Measurements from ENCODE around the gene KIAA1958.

KIAA1958 gene

DNA sequence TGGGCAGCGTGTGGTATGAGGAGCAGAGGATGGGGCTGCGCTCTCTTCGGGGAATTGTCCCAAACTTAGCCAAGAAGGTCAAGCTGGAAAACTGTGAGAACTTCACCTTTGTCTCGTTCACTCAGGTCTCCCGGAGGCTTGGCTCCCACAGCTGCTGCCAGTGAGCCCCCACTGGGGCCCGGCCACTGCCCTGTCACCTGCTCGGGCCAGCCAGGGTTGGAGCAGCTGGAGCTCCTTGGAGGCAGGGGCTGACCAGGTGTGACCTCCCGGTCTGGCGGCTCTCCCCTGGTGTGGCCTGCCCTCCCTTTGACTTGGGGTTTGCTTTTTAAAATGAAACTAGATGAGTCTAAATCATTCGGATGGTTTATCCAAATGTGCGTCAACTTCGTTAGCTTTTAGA, 173.3 kb downstream of the KIAA1958 start:
- no peak overlapping the region for H3K4me2 ChIP-seq (ENCODE audit: low read depth, low read length, poor library complexity, severe bottlenecking)
- H2AFZ ChIP-seq (ENCODE audit: low read length) = no peak overlapping the region
- no peak for TF ChIP-seq CTCF (conservative IDR thresholded peaks at IDR 0.05; ENCODE audit: low read length)
- H3K9me2 ChIP-seq (replicated peaks; ENCODE audit: low read depth, low read length) = no peaks in the 10 kb centered on the region
- no peak overlapping the region for H3K9ac ChIP-seq (ENCODE audit: low read depth, low read length, poor library complexity, severe bottlenecking)
- H4K20me1 ChIP-seq (ENCODE audit: insufficient read depth, low read length, poor library complexity, severe bottlenecking) = no peaks in the 10 kb centered on the region
- H3K4me1 ChIP-seq (ENCODE audit: insufficient read depth, low read length, poor library complexity, severe bottlenecking) = no peaks in the 10 kb centered on the region
- no peaks in the 10 kb centered on the region for H3K9me3 ChIP-seq (ENCODE audit: insufficient read depth, low read depth, low read length)
- no peak overlapping the region for H3K4me3 ChIP-seq (ENCODE audit: low read length, poor library complexity, severe bottlenecking)
- peaks cover 24% of the 10 kb centered on the region; the same call in 1 of the 2 replicates for H3K36me3 ChIP-seq (ENCODE audit: insufficient read depth, low read length)
- no peaks in the 10 kb centered on the region for H3F3A ChIP-seq (ENCODE audit: low read depth)
- no peaks in the 10 kb centered on the region for H3K79me2 ChIP-seq (ENCODE audit: insufficient read depth, low read length)
- no peaks in the 10 kb centered on the region for H3K27me3 ChIP-seq (ENCODE audit: insufficient read depth, low read length, poor library complexity, severe bottlenecking)

GRCh38 chr9:112663681-112664080, 177.1 kb downstream of the KIAA1958 start:
- no peak overlapping the region for H3K9ac ChIP-seq (ENCODE audit: low read depth, low read length, poor library complexity, severe bottlenecking)
- peaks cover 24% of the 10 kb centered on the region; the same call in 1 of the 2 replicates for H3K36me3 ChIP-seq (ENCODE audit: insufficient read depth, low read length)
- H3K79me2 ChIP-seq (ENCODE audit: insufficient read depth, low read length) = no peaks in the 10 kb centered on the region
- TF ChIP-seq EZH2phosphoT487 (IDR thresholded peaks at IDR 0.05; ENCODE audit: borderline replicate concordance) = no peak
- TF ChIP-seq CTCF (conservative IDR thresholded peaks at IDR 0.05; ENCODE audit: low read length) = no peak
- H3F3A ChIP-seq (ENCODE audit: low read depth) = no peaks in the 10 kb centered on the region
- no peaks in the 10 kb centered on the region for H4K20me1 ChIP-seq (ENCODE audit: insufficient read depth, low read length, poor library complexity, severe bottlenecking)
- H3K9me3 ChIP-seq (ENCODE audit: insufficient read depth, low read depth, low read length) = no peaks in the 10 kb centered on the region
- H3K4me1 ChIP-seq (ENCODE audit: insufficient read depth, low read length, poor library complexity, severe bottlenecking) = no peaks in the 10 kb centered on the region
- no peaks in the 10 kb centered on the region for H3K9me2 ChIP-seq (replicated peaks; ENCODE audit: low read depth, low read length)
- H3K27me3 ChIP-seq (ENCODE audit: insufficient read depth, low read length, poor library complexity, severe bottlenecking) = no peaks in the 10 kb centered on the region
- H3K4me2 ChIP-seq (ENCODE audit: low read depth, low read length, poor library complexity, severe bottlenecking) = no peak overlapping the region
- H3K4me3 ChIP-seq (ENCODE audit: low read length, poor library complexity, severe bottlenecking) = no peak overlapping the region
- H2AFZ ChIP-seq (ENCODE audit: low read length) = no peak overlapping the region

DNA sequence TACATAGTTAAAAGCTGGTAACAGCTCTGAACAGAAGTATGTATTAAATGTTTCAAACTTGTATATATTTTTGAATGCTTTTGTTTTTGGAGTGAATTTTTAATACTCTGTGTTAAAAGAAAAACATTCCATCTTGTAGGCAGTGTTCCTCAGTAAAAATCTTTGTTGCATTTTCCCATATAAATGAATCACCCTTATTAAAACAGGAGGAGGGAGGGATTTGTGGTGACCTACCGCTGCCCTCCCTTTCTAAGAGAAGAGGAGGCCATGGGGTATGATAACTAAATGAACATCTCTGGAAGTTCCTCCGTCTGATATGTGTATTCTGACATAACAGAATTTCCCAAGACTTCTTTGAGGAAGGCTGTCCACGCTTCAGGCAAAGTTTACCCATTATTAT, 177.9 kb downstream of the KIAA1958 start:
- Histone ChIP-seq H3K9me3 (ENCODE audit: insufficient read depth, low read depth, low read length) (no peaks in the 10 kb centered on the region), H3K27me3 (ENCODE audit: insufficient read depth, low read length, poor library complexity, severe bottlenecking) (no peaks in the 10 kb centered on the region), H3F3A (ENCODE audit: low read depth) (no peaks in the 10 kb centered on the region), H4K20me1 (ENCODE audit: insufficient read depth, low read length, poor library complexity, severe bottlenecking) (no peaks in the 10 kb centered on the region), H3K79me2 (ENCODE audit: insufficient read depth, low read length) (no peaks in the 10 kb centered on the region), H3K4me2 (ENCODE audit: low read depth, low read length, poor library complexity, severe bottlenecking) (no peak overlapping the region), H3K4me3 (ENCODE audit: low read length, poor library complexity, severe bottlenecking) (no peak overlapping the region), H2AFZ (ENCODE audit: low read length) (no peak overlapping the region), H3K36me3 (ENCODE audit: insufficient read depth, low read length) (peaks cover 19% of the 10 kb centered on the region; the same call in 1 of the 2 replicates), H3K9me2 (replicated peaks; ENCODE audit: low read depth, low read length) (no peaks in the 10 kb centered on the region), H3K9ac (ENCODE audit: low read depth, low read length, poor library complexity, severe bottlenecking) (no peak overlapping the region), H3K4me1 (ENCODE audit: insufficient read depth, low read length, poor library complexity, severe bottlenecking) (no peaks in the 10 kb centered on the region)
- TF ChIP-seq CTCF (conservative IDR thresholded peaks at IDR 0.05; ENCODE audit: low read length) = no peak
- no peak for TF ChIP-seq EZH2phosphoT487 (IDR thresholded peaks at IDR 0.05; ENCODE audit: borderline replicate concordance)
